WTC11 (cell line): ENCODE measurements around the gene DDX28. TPM values are rescaled to one million over a fixed set of nuclear protein-coding genes. Genes with fewer than 3 reads are reported as not detected.

ENCODE experiments used
- ATAC-seq: fragments of 200-7000 bp; cut with Tn5 transposase; 2 replicates; pipeline ENCODE4 v1.10.0; 2021; ENCODE audit warnings: mild to moderate bottlenecking, moderate library complexity
- CTCF ChIA-PET: fragments of 300-600 bp; sonication (Branson Sonifier 250); formaldehyde crosslinking; loops from one replicate; lab custom pipeline; 2021; ENCODE audit warnings: antibody characterized with exemption; lab: Charles Lee
- POLR2A ChIA-PET: fragments of 350-600 bp; sonication (Branson Sonifier 250); formaldehyde crosslinking; loops from one replicate; lab custom pipeline; 2021; ENCODE audit warnings: antibody characterized with exemption; lab: Charles Lee
- DNase-seq: peaks from one replicate; pipeline ENCODE4 v3.0.0; 2021; ENCODE audit warnings: low spot score
- H3K27ac Mint-ChIP-seq: 2 replicates; pipeline ENCODE4 v1.8.0; 2021; ENCODE audit warnings: mixed read lengths
- H3K27me3 Mint-ChIP-seq: 2 replicates; pipeline ENCODE4 v1.8.0; 2021; ENCODE audit warnings: low read depth, mild to moderate bottlenecking, moderate library complexity, mixed read lengths
- H3K36me3 Mint-ChIP-seq: 2 replicates; pipeline ENCODE4 v1.8.0; 2021; ENCODE audit warnings: mixed read lengths
- H3K4me1 Mint-ChIP-seq: 2 replicates; pipeline ENCODE4 v1.8.0; 2022; ENCODE audit warnings: mixed read lengths
- H3K4me3 Mint-ChIP-seq: 2 replicates; pipeline ENCODE4 v1.8.0; 2021; ENCODE audit warnings: mild to moderate bottlenecking, moderate library complexity, mixed read lengths
- H3K9me3 Mint-ChIP-seq: 2 replicates; pipeline ENCODE4 v1.8.0; 2021; ENCODE audit warnings: mixed read lengths
- ATF2 ChIP-seq: sonication (generic); formaldehyde crosslinking; IDR thresholded peaks from 2 replicates; pipeline ENCODE4 v1.8.1; 2022; ENCODE audit warnings: low read depth, missing genetic modification reagents, borderline replicate concordance
- CBFB ChIP-seq: sonication (generic); formaldehyde crosslinking; IDR thresholded peaks from 2 replicates; pipeline ENCODE4 v1.8.1; 2022; ENCODE audit warnings: mild to moderate bottlenecking, low read depth, missing genetic modification reagents
- E2F4 ChIP-seq: sonication (generic); formaldehyde crosslinking; IDR thresholded peaks from 2 replicates; pipeline ENCODE4 v1.8.1; 2022; ENCODE audit warnings: low read depth, mild to moderate bottlenecking, moderate library complexity, missing genetic modification reagents, borderline replicate concordance
- FOXP1 ChIP-seq: sonication (generic); formaldehyde crosslinking; IDR thresholded peaks from 2 replicates; pipeline ENCODE4 v1.8.0; 2022; ENCODE audit warnings: missing genetic modification reagents, mild to moderate bottlenecking, moderate library complexity, borderline replicate concordance
- GTF2I ChIP-seq: fragments of 250-450 bp; sonication (Bioruptor Pico); conservative IDR thresholded peaks from 2 replicates; pipeline ENCODE4 v1.4.0; 2021; ENCODE audit warnings: mild to moderate bottlenecking
- HMGXB4 ChIP-seq: sonication (generic); formaldehyde crosslinking; IDR thresholded peaks from 2 replicates; pipeline ENCODE4 v1.8.1; 2023; ENCODE audit warnings: mild to moderate bottlenecking, moderate library complexity, missing genetic modification reagents
- NFYB ChIP-seq: sonication (generic); formaldehyde crosslinking; conservative IDR thresholded peaks from 2 replicates; pipeline ENCODE4 v1.8.0; 2022; ENCODE audit warnings: low read depth, missing genetic modification reagents
- OVOL2 ChIP-seq: fragments of 250-450 bp; sonication (Bioruptor Pico); IDR thresholded peaks from 2 replicates; pipeline ENCODE4 v1.9.0; 2021; ENCODE audit warnings: mild to moderate bottlenecking, borderline replicate concordance
- PRDM15 ChIP-seq: sonication (generic); formaldehyde crosslinking; IDR thresholded peaks from 2 replicates; pipeline ENCODE4 v1.8.0; 2022; ENCODE audit warnings: missing genetic modification reagents
- SMAD4 ChIP-seq: sonication (generic); formaldehyde crosslinking; IDR thresholded peaks from 2 replicates; pipeline ENCODE4 v1.8.0; 2022; ENCODE audit warnings: mild to moderate bottlenecking, missing genetic modification reagents
- TEAD1 ChIP-seq: sonication (generic); formaldehyde crosslinking; IDR thresholded peaks from 2 replicates; pipeline ENCODE4 v1.8.0; 2022; ENCODE audit warnings: mild to moderate bottlenecking, missing genetic modification reagents
- TP53 ChIP-seq: sonication (generic); formaldehyde crosslinking; IDR thresholded peaks from 2 replicates; pipeline ENCODE4 v1.8.1; 2023; ENCODE audit warnings: mild to moderate bottlenecking, missing genetic modification reagents
- ZBTB43 ChIP-seq: sonication (generic); formaldehyde crosslinking; IDR thresholded peaks from 2 replicates; pipeline ENCODE4 v1.8.1; 2023; ENCODE audit warnings: mild to moderate bottlenecking, missing genetic modification reagents
- ZNF281 ChIP-seq: sonication (generic); formaldehyde crosslinking; IDR thresholded peaks from 2 replicates; pipeline ENCODE4 v1.8.0; 2023; ENCODE audit warnings: mild to moderate bottlenecking, missing genetic modification reagents
- ZNF396 ChIP-seq: fragments of 250-450 bp; sonication (Bioruptor Pico); IDR thresholded peaks from 2 replicates; pipeline ENCODE4 v1.8.0; 2021; ENCODE audit warnings: mild to moderate bottlenecking, moderate library complexity, borderline replicate concordance
- ZNF512 ChIP-seq: sonication (generic); formaldehyde crosslinking; IDR thresholded peaks from 2 replicates; pipeline ENCODE4 v1.8.1; 2022; ENCODE audit warnings: missing genetic modification reagents, borderline replicate concordance
- ZNF532 ChIP-seq: fragments of 250-450 bp; sonication (Bioruptor Pico); IDR thresholded peaks from 2 replicates; pipeline ENCODE4 v1.9.0; 2021; ENCODE audit warnings: mild to moderate bottlenecking, borderline replicate concordance
- total RNA-seq: library from RNA; stranded (reverse); gene quantifications from 3 replicates; pipeline ENCODE4 v1.2.3, GENCODE V29; 2021

The DDX28 gene
- total RNA-seq, 1 experiment from 2014 or later: 15.2 TPM

- no peak for TF ChIP-seq SMAD4 (CRISPR knock-in tag)
- no peak for TF ChIP-seq TEAD1 (CRISPR knock-in tag)
- no peak for TF ChIP-seq CBFB (CRISPR knock-in tag)
- TF ChIP-seq TP53 (CRISPR knock-in tag): no peak
- no peak for TF ChIP-seq NFYB (CRISPR knock-in tag)
- TF ChIP-seq ZBTB43 (CRISPR knock-in tag): no peak
- no peak for TF ChIP-seq ZNF532
- TF ChIP-seq ATF2: no peak
- no peak for TF ChIP-seq GTF2I (CRISPR knock-in tag)
- no peak for TF ChIP-seq HMGXB4
Observed at GRCh38 chr16:67987460-67988160, 35.4 kb downstream of the DDX28 start (continued).

GRCh38 chr16:67986949-67987348, 36.1 kb downstream of the DDX28 start:
- DNase-seq (no peak), ATAC-seq (no peak)
- Mint-ChIP-seq H3K27me3 (peaks cover 14% of the 10 kb centered on the region), H3K4me3 (no peak overlapping the region), H3K4me1 (peaks cover 6% of the 10 kb centered on the region), H3K9me3 (no peaks in the 10 kb centered on the region), H3K36me3 (no peaks in the 10 kb centered on the region), H3K27ac (no peak overlapping the region)
- ChIA-PET POLR2A (no interaction called here), CTCF (interaction anchor here (1.2 to 1.5 kb wide), 3 partner anchors 51 to 170 kb away, joined by 3 to 8 read pairs (median 4); no protein-coding TSS in a partner anchor)
- no peak for TF ChIP-seq OVOL2 (CRISPR knock-in tag)
- no peak for TF ChIP-seq FOXP1 (CRISPR knock-in tag)
- no peak for TF ChIP-seq E2F4 (CRISPR knock-in tag)
- TF ChIP-seq ZNF281 (CRISPR knock-in tag): no peak
- TF ChIP-seq PRDM15: no peak
- no peak for TF ChIP-seq ZNF512 (CRISPR knock-in tag)
- TF ChIP-seq ZNF396 (CRISPR knock-in tag): no peak
